Upper lobe of left lung (tissue), 4 donors: ENCODE measurements around the gene CPAMD8.

Experiments used
- CTCF ChIP-seq, 6 experiments: fragments of 450-650 bp in 4 of 6; fragments of 200-600 bp in 2 of 6; sonication (generic) in 2 of 6; IDR thresholded peaks; one replicate each; pipeline ENCODE4 v1.5.1; 2016 to 2019; ENCODE audit warnings: antibody characterized with exemption in 6 of 6
- POLR2AphosphoS5 ChIP-seq, 2 donors: sonication (generic); formaldehyde crosslinking; IDR thresholded peaks; one replicate each; pipeline ENCODE4 v1.5.1; 2017; ENCODE audit warnings: antibody characterized with exemption in 2 of 2

GRCh38 chr19:16860118-16860517 lies 166.5 kb downstream of the CPAMD8 start:
- no peak for TF ChIP-seq CTCF (IDR thresholded peaks at IDR 0.05)
- TF ChIP-seq POLR2AphosphoS5 (IDR thresholded peaks at IDR 0.05): no peak
